WERI-Rb-1 (cell line): ENCODE data around the gene ATAD2B.

Experiments
- DNase-seq: peaks from one replicate; pipeline ENCODE4 v3.0.0-alpha.2; 2020
- H3K27ac ChIP-seq: fragments of 250-450 bp; sonication (Bioruptor Pico); 2 replicates; pipeline ENCODE4 v1.5.1; 2020; ENCODE audit warnings: mild to moderate bottlenecking, moderate library complexity
- H3K27me3 ChIP-seq: fragments of 250-450 bp; sonication (Bioruptor Pico); 2 replicates; pipeline ENCODE4 v1.5.1; 2021; ENCODE audit warnings: mild to moderate bottlenecking, low read depth, moderate library complexity; ENCODE audit not compliant: insufficient read depth, severe bottlenecking
- H3K36me3 ChIP-seq: fragments of 250-450 bp; sonication (Bioruptor Pico); 2 replicates; pipeline ENCODE4 v1.5.1; 2020; ENCODE audit warnings: mild to moderate bottlenecking, moderate library complexity
- H3K4me3 ChIP-seq: 2 replicates; pipeline ENCODE4 v1.5.1; 2011; ENCODE audit warnings: low read depth, mild to moderate bottlenecking, control low read depth, low read length
- H3K9me3 ChIP-seq: fragments of 250-450 bp; sonication (Bioruptor Pico); 2 replicates; pipeline ENCODE4 v1.5.1; 2021; ENCODE audit warnings: mild to moderate bottlenecking, moderate library complexity; ENCODE audit not compliant: severe bottlenecking
- TF ChIP-seq, protein P1 (sequence below): IDR thresholded peaks from 2 replicates; pipeline ENCODE4 v1.5.1; 2011; ENCODE audit warnings: low read depth, mild to moderate bottlenecking, control low read depth, inconsistent platforms, low read length

The ATAD2B gene

DNA sequence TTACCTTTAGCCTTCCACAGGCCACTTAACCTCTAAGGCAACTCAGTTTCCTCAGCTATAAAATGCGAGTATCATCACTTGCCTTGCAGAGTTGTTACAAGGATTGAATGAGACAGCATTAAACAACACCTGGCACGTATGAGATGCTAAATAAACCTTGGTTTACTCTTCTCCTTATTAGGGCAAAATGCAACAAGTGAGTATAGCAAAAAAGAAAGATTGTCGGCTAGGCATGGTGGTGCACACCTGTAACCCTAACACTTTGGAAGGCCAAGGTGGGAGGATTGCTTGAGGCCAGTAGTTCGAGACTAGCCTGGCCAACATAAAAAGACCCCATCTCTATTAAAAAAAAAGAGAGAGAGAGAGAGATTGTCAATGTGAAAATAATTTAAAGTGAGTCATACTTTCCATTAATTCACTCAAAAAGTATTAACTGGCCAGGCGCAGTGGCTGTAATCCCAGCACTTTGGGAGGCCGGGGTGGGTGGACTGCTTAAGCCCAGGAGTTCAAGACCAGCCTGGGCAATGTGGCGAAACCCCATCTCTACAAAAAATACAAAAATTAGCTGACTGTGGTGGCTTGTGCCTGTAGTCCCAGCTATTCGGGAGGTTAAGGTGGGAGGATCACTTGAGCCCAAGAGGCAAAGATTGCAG is 8.0 kb downstream of the ATAD2B start:
- H3K27me3 ChIP-seq: no peaks in the 10 kb centered on the region
- TF ChIP-seq, protein P1, sequence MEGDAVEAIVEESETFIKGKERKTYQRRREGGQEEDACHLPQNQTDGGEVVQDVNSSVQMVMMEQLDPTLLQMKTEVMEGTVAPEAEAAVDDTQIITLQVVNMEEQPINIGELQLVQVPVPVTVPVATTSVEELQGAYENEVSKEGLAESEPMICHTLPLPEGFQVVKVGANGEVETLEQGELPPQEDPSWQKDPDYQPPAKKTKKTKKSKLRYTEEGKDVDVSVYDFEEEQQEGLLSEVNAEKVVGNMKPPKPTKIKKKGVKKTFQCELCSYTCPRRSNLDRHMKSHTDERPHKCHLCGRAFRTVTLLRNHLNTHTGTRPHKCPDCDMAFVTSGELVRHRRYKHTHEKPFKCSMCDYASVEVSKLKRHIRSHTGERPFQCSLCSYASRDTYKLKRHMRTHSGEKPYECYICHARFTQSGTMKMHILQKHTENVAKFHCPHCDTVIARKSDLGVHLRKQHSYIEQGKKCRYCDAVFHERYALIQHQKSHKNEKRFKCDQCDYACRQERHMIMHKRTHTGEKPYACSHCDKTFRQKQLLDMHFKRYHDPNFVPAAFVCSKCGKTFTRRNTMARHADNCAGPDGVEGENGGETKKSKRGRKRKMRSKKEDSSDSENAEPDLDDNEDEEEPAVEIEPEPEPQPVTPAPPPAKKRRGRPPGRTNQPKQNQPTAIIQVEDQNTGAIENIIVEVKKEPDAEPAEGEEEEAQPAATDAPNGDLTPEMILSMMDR: no peak
- no peak for DNase-seq
- no peaks in the 10 kb centered on the region for H3K36me3 ChIP-seq
- H3K9me3 ChIP-seq: no peaks in the 10 kb centered on the region
- no peak overlapping the region for H3K27ac ChIP-seq
- no peak overlapping the region for H3K4me3 ChIP-seq

DNA sequence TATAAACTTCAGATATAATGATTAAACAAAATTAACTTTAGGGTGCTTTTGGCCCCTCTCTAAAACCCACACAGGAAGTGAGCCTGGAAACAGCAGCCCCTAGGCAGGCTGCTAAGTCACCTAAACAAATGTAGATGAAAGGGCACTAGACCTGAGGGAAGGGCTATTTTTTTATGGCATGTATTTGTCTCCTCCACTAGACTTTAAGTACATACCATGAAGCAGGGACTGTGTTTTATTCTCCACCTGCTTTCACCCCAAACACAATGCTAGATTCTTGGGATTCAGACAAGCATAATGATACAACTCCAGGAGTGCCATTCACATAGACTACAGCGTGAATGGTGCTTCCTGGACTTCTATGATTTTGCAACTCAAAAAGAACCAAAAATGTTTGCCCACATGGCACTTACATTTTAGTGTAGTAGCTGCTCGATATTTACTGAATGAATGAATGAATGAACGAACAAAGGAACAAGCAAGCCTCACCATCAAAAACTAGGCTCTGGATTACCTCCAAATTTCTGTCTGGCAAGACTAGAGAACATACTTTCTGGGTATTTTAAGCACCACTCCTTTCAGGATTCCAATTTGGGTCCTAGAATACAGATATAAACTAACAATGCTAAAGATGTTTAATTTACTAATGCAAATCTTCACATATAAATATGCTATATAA is 10.1 kb downstream of the ATAD2B start:
- TF ChIP-seq, protein P1: no peak
- Histone ChIP-seq H3K36me3 (no peaks in the 10 kb centered on the region), H3K4me3 (no peak overlapping the region), H3K27ac (no peak overlapping the region), H3K9me3 (no peaks in the 10 kb centered on the region), H3K27me3 (no peaks in the 10 kb centered on the region)
- DNase-seq: no peak

DNA sequence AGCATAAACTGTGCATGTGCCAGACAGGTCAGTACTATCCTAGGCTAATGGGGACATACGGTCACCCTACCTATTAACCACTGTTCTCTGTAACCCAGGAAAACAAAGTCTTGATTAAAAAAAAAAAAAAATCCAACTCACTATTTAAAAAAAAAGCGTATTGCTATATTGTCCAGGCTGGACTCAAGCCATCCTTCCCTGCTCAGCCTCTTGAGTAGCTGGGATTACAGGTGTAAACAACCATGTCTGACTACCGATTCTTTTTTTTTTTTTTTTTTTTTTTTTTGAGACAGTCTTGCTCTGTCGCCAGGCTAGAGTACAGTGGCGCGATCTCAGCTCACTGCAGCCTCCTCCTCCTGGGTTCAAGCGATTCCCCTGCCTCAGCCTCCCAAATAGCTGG is 11.6 kb downstream of the ATAD2B start:
- TF ChIP-seq, protein P1: no peak
- Histone ChIP-seq H3K36me3 (no peaks in the 10 kb centered on the region; the same call in 1 of the 2 replicates), H3K4me3 (no peak overlapping the region), H3K27me3 (no peaks in the 10 kb centered on the region), H3K27ac (no peak overlapping the region), H3K9me3 (no peaks in the 10 kb centered on the region)
- no peak for DNase-seq

DNA sequence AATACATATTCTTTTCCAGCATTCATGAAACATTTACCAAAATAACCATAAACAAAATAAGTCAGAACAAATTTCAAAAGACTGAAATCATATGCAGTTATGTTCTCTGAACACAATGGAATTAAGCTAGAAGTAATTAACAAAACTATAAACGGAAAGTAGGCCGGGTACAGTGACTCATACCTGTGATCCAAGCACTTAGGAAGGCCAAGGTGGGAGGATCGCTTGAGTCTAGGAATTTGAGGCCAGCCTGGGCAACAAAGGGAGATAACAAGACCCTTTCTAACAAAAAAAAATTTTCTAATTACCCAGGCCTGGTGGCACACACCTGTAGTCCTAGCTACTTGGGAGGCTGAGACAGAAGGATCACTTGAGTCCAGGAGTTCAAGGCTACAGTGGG is 14.9 kb downstream of the ATAD2B start:
- no peaks in the 10 kb centered on the region for H3K27me3 ChIP-seq
- TF ChIP-seq, protein P1: no peak
- H3K9me3 ChIP-seq: peaks cover 4% of the 10 kb centered on the region
- H3K36me3 ChIP-seq: no peaks in the 10 kb centered on the region; the same call in 1 of the 2 replicates
- no peak for DNase-seq
- no peak overlapping the region for H3K27ac ChIP-seq
- H3K4me3 ChIP-seq: no peak overlapping the region

DNA sequence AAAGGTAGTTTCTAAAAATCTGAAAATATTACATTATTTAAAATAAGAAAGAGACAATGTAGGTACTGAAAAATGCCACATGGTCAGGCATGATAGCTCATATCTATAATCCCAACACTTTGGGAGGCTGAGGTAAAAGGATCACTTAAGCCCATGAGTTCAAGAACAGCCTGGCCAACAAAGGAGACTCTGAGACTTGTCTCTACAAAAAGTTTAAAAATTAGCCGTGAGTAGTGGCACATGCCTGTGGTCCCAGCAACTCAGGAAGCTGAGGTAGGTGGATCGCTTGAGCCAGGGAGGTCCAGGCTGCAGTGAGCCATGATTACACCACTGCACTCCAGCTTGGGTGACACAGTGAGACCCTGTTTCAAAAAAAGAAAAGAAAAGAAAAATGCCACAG is 21.8 kb downstream of the ATAD2B start:
- TF ChIP-seq, protein P1: no peak
- Histone ChIP-seq H3K4me3 (no peak overlapping the region), H3K27ac (no peak overlapping the region), H3K27me3 (no peaks in the 10 kb centered on the region), H3K9me3 (peaks cover 4% of the 10 kb centered on the region), H3K36me3 (no peaks in the 10 kb centered on the region)
- DNase-seq: no peak
